AG04449 (cell line): ENCODE results near the gene ALKBH6.
A peak's percentile ranks its signal among the peaks of the same experiment; 100 is the strongest.

ENCODE experiments used
- CTCF ChIA-PET: fragments of 350-600 bp; formaldehyde crosslinking; extraction: SDS; loops from one replicate; lab custom pipeline; 2021; ENCODE audit warnings: antibody characterized with exemption; lab: Yijun Ruan, JAX
- POLR2A ChIA-PET: fragments of 400-600, 350-600 bp; formaldehyde crosslinking; extraction: SDS; loops from one replicate; lab custom pipeline; 2020; ENCODE audit warnings: antibody characterized with exemption, inconsistent platforms; lab: Yijun Ruan, JAX
- DNase-seq: peaks from one replicate; pipeline ENCODE4 v3.0.0-alpha.2; 2010; ENCODE audit warnings: low read depth, low spot score
- H3K4me3 ChIP-seq: 2 replicates; pipeline ENCODE4 v1.5.1; 2011; ENCODE audit warnings: low read depth, mild to moderate bottlenecking, control low read depth, low read length
- TF ChIP-seq, protein P1 (sequence below): IDR thresholded peaks from one replicate; pipeline ENCODE4 v1.5.1; 2011; ENCODE audit warnings: mild to moderate bottlenecking, moderate library complexity, low read length, control low read depth, inconsistent platforms; ENCODE audit not compliant: insufficient read depth; ENCODE audit errors: missing control alignments

ALKBH6 gene

DNA sequence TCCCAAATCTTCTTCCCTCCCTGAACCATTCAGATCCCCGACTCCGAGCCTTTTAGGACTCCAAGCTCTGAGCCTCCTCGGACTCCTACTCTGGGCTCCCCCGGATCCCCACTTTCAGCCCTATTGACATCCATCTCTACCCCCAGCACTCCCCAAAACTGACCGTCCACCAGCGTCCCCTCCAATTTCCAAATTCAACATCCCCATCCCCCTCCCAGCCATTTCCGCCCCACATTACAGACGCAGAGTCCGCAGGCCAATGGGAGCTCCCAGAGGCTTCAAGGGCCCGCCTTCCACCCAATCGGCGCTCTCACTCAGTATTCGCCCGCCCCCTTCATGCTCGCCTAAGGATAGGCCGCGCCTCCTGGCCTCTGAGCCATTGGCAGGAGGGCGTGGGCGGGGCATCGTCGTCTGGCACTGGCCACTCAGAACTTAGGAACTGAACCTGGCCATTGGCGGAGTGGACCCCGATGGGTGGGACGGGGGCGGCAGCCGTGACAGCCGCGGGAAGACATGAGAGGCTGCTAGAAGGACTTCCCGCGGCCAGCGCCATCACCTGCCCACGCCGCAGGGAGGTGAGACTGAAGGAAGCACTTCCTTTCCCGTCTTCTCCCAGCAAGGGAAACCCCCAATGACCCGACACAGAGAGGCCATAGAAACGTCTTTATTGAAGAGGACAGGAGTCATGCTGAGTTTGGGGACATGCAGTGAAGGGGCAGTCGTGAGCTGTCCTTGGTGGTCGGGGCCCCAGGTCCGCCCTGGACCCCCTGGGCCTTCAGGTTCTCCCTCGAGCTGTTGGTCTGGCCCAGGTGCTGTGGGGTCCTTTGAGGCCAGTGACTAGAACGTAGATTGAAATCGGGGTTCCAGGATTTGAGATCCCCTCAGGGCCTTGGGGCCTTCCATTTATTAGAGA is at the start of gene ALKBH6:
Gene ALKBH6, minus strand, starts transcription at position 202 of the 913 bp plus-strand sequence. CDS start 816 bp downstream, outside the sequence.
- peak within 1 kb of the TSS; percentile 86 for H3K4me3 ChIP-seq
- TF ChIP-seq, protein P1, sequence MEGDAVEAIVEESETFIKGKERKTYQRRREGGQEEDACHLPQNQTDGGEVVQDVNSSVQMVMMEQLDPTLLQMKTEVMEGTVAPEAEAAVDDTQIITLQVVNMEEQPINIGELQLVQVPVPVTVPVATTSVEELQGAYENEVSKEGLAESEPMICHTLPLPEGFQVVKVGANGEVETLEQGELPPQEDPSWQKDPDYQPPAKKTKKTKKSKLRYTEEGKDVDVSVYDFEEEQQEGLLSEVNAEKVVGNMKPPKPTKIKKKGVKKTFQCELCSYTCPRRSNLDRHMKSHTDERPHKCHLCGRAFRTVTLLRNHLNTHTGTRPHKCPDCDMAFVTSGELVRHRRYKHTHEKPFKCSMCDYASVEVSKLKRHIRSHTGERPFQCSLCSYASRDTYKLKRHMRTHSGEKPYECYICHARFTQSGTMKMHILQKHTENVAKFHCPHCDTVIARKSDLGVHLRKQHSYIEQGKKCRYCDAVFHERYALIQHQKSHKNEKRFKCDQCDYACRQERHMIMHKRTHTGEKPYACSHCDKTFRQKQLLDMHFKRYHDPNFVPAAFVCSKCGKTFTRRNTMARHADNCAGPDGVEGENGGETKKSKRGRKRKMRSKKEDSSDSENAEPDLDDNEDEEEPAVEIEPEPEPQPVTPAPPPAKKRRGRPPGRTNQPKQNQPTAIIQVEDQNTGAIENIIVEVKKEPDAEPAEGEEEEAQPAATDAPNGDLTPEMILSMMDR, result no peak
- POLR2A ChIA-PET, result interaction anchor here (0.6 to 1.5 kb wide), 8 partner anchors 13 to 131 kb away, joined by 3 to 6 read pairs (median 3); partner anchors contain the start of genes POLR2I, SDHAF1 and THAP8
- peak; percentile 86 for DNase-seq
- CTCF ChIA-PET, result interaction anchor here (0.7 to 1.7 kb wide), 5 partner anchors 9 to 20 kb away, joined by 3 to 6 read pairs (median 4); no protein-coding TSS in a partner anchor

DNA sequence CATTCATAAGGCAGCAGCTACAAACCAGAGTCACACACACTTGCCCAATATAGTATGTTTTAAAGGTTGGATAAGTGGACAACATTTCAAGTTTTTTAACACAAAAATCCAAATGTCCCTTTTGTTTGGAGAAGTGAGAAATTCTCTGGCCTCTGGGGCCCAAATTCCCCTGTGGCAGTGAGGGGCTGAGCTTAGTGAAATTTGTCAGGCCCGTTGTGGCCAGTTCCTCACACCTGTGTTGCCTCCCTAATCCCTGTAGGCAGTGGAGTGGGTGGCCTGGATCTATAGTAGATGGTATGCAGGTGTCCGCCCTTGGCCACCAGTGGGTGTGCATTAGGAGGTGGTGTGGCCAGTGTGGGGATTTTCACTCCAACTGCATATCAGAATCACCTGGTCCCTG is 47.4 kb upstream of the ALKBH6 start:
- TF ChIP-seq, protein P1, result no peak
- no peak overlapping the region for H3K4me3 ChIP-seq
- ChIA-PET POLR2A (interaction anchor here (0.6 to 1.2 kb wide), 2 partner anchors 45 to 1800 kb away, joined by 3 read pairs; no protein-coding TSS in a partner anchor), CTCF (interaction anchor here (0.8 to 4.8 kb wide), 13 partner anchors 9 to 173 kb away, joined by 3 to 69 read pairs (median 9); partner anchors contain the start of gene COX7A1)
- no peak for DNase-seq

DNA sequence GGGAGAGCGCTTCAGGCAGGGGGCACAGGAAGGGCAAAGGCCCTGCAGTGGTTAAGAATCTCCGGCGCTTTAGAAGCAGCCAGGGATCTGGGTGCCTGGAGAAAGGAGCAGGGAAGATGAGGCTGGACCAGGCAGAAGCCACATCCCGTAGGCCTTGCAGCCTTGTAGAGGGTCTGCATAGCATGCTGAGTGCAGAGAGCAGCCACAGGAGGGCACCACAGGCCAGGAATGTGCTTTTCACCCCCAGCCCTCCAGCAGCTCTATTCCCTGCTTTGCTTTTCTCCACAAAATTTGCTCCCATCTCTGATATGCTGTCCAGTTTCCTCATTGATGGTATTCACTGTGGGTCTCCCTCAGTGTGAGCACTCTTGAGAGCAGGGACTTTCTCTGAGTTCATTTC is 46.4 kb upstream of the ALKBH6 start:
- POLR2A ChIA-PET, result interaction anchor here (1.2 kb wide), 1 partner anchor 46 kb away, joined by 3 read pairs; no protein-coding TSS in a partner anchor
- H3K4me3 ChIP-seq, result no peak overlapping the region
- CTCF ChIA-PET, result interaction anchor here (0.7 to 4.8 kb wide), 15 partner anchors 10 to 117 kb away, joined by 3 to 69 read pairs (median 7); partner anchors contain the start of genes CLIP3, COX7A1 and TBCB
- no peak for DNase-seq
- TF ChIP-seq, protein P1, result peak; percentile 89

DNA sequence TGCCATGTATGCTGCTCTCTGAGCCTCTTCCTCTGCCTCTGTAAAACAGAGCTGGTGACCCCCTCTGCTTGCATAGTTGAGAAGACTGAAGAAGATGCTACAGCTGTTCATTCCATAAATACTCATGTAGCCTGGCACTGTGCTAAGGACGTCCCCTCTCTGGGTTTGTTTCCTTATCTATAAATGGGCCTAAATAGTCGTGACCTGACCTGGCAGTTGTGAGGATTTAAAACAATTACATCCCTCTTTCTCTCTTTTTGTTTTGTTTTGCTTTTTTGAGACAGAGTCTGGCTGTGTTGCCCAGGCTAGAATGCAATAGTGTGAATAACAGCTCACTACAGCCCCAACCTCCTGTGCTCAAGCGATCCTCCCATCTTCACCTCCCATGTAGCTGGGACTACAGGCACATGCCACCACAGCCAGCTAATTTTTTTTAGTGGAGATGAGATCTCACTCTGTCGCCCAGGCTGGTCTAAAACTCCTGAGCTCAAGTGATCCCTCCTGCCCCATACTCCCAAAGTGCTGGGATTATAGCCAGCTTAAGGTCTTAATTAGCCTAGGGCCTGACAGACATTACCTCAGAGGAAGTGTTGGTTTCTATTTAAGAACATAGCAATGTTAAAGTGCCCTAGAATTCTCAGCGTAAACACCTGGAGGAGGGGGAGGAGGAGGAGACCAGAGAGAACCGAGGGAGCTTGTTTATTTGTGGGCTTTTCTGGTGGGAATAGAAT is 45.3 kb upstream of the ALKBH6 start:
- ChIA-PET CTCF (interaction anchor here (0.6 to 4.8 kb wide), 12 partner anchors 11 to 180 kb away, joined by 3 to 69 read pairs (median 6); partner anchors contain the start of gene TBCB), POLR2A (no interaction called here)
- DNase-seq, result no peak
- no peak overlapping the region for H3K4me3 ChIP-seq
- TF ChIP-seq, protein P1, result no peak

DNA sequence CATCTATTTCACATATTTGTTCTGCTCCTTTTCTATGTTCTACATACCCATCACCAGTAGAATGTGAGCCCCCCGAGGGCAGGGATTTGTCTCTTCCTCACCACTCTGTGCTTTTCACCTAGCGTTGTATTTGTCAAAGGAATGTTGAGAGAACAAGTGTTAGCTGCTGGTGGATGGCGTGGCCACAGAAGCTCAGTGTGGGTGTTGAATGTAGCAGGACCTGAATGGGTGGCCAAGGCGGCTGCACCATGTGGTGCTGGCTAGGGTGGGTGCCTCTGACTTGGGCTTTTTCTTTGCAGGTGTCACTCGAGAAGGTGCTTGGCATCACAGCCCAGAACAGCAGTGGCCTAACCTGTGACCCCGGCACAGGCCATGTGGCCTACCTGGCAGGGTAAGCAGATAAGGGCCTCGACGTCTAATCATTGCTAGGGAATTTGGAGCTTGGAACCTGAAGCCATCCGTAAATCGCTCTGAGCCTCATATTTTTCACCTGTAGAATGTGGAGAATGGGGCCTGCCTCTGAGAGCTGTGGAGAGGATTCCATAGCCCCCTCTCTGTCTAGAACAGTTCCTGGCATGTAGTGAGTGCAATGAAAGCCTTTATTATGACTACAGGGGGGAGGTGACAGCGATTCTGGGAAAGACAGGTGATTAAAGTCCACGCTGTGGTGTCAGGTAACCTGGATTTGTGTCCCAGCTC is 44.6 kb upstream of the ALKBH6 start:
- CTCF ChIA-PET, result interaction anchor here (0.6 to 4.8 kb wide), 10 partner anchors 12 to 180 kb away, joined by 3 to 69 read pairs (median 10); no protein-coding TSS in a partner anchor
- DNase-seq, result no peak
- POLR2A ChIA-PET, result no interaction called here
- H3K4me3 ChIP-seq, result no peak overlapping the region
- TF ChIP-seq, protein P1, result no peak
